ENCODE data around the gene ZNF445. TPM values are rescaled to one million over a fixed set of nuclear protein-coding genes. Genes with fewer than 3 reads are reported as not detected.
"Not testable (repeated sequence)": the region's sequence is repeated elsewhere in the genome, so short reads cannot be mapped to it uniquely, and the experiment has no call there.

Gene ZNF445
- total and polyA plus RNA-seq, 4 donors, result 4.1 to 26.4 (median 12.6) TPM

- DNase-seq; H3K4me3 ChIP-seq (ENCODE audit: low read length in 2 of 2); H3K27ac ChIP-seq (ENCODE audit: low read depth in 1 of 2, low read length in 2 of 2); H3K36me3 ChIP-seq (ENCODE audit: control insufficient read depth in 1 of 2, insufficient read depth in 2 of 2, low read length in 1 of 2); intact Hi-C loops (cut with DNase I); H3K27me3 ChIP-seq (ENCODE audit: control insufficient read depth in 1 of 2, insufficient read depth in 2 of 2, low read length in 1 of 2); H3K4me1 ChIP-seq (ENCODE audit: control insufficient read depth in 1 of 2, insufficient read depth in 2 of 2, low read length in 2 of 2); H3K9me3 ChIP-seq (ENCODE audit: control insufficient read depth, low read length); ATAC-seq (ENCODE audit: low FRiP score): not testable (repeated sequence)
- WGBS, 2 donors, result 98 to 99% methylated on average over 4 of the region's 4 CpGs
Observed at GRCh38 chr3:44460050-44460449, 17.4 kb downstream of the ZNF445 start.

DNA sequence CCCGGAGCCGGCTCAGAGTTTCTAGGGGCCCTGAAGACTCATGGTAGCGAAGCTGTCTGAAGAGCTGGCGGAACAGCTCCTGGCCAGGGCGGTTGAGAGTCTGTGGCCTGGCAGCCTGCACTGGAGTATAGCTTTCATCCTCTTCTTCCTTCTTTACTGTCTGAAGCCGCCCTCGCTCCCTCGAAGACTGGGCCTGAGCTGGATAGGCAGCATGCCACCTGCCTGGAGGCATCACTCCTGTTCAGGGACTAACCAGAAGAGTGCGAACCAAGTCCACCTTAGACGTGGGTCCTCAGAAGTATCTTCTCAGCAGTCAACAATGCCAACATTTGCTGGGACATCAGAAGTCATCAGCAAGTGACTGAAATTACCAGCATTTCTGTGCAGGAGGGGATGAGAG is 22.2 kb downstream of the ZNF445 start:
- Histone ChIP-seq H3K36me3 (ENCODE audit: control insufficient read depth in 1 of 2, insufficient read depth in 2 of 2, low read length in 1 of 2) (peaks cover 3 to 11% of the 10 kb centered on the region in 2 donors), H3K4me1 (ENCODE audit: control insufficient read depth in 1 of 2, insufficient read depth in 2 of 2, low read length in 2 of 2) (no peaks in the 10 kb centered on the region)

GRCh38 chr3:44454258-44454657 is 23.2 kb downstream of the ZNF445 start:
- no peak overlapping the region for H3K4me3 ChIP-seq (ENCODE audit: low read length in 2 of 2)
- no peaks in the 10 kb centered on the region for H3K9me3 ChIP-seq (ENCODE audit: control insufficient read depth, low read length)
- peaks cover 5 to 14% of the 10 kb centered on the region in 2 donors for H3K36me3 ChIP-seq (ENCODE audit: control insufficient read depth in 1 of 2, insufficient read depth in 2 of 2, low read length in 1 of 2)
- intact Hi-C loops (cut with DNase I), result no loop called here
- ATAC-seq (ENCODE audit: low FRiP score) (no peak), DNase-seq (no peak)
- no peaks in the 10 kb centered on the region for H3K27me3 ChIP-seq (ENCODE audit: control insufficient read depth in 1 of 2, insufficient read depth in 2 of 2, low read length in 1 of 2)
- no peaks in the 10 kb centered on the region for H3K4me1 ChIP-seq (ENCODE audit: control insufficient read depth in 1 of 2, insufficient read depth in 2 of 2, low read length in 2 of 2)
- H3K27ac ChIP-seq (ENCODE audit: low read depth in 1 of 2, low read length in 2 of 2), result no peak overlapping the region
- WGBS, 2 donors, result 90 to 97% methylated on average over 4 of the region's 4 CpGs

More for the DNA sequence above, 22.2 kb downstream of the ZNF445 start:
- Histone ChIP-seq H3K4me3 (ENCODE audit: low read length in 2 of 2) (no peak overlapping the region), H3K9me3 (ENCODE audit: control insufficient read depth, low read length) (no peaks in the 10 kb centered on the region), H3K27me3 (ENCODE audit: control insufficient read depth in 1 of 2, insufficient read depth in 2 of 2, low read length in 1 of 2) (no peaks in the 10 kb centered on the region), H3K27ac (ENCODE audit: low read depth in 1 of 2, low read length in 2 of 2) (no peak overlapping the region)
- intact Hi-C loops (cut with DNase I), result no loop called here
- ATAC-seq (ENCODE audit: low FRiP score), result no peak
- 94 to 97% methylated on average over 10 of the region's 10 CpGs for WGBS, 2 donors
- DNase-seq, result no peak

DNA sequence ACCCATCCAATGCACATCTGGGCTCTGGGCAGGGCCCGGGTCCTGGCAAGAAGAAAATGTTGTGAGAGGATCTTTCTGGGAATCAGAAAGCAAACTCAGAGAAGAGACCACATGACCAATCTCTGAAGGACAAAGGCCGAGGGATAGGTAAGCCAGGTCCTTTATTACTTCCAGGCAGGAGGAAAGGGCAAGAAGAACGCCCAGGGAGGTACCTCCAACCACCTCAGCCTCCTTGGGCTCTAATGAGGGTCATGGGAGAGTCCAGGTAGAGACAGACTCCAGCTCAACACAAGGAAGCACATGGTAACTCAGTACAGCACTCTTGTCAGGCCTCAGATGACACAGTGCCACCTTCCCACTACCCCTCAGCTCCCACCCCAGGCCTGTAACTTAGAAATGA is 26.0 kb downstream of the ZNF445 start:
- H3K4me3 ChIP-seq (ENCODE audit: low read length in 2 of 2), result no peak overlapping the region
- WGBS, 2 donors, result 91 to 92% methylated on average over 3 of the region's 3 CpGs
- H3K9me3 ChIP-seq (ENCODE audit: control insufficient read depth, low read length), result peaks cover 2% of the 10 kb centered on the region
- ATAC-seq (ENCODE audit: low FRiP score), result no peak
- peaks cover 21 to 24% of the 10 kb centered on the region in 2 donors for H3K36me3 ChIP-seq (ENCODE audit: control insufficient read depth in 1 of 2, insufficient read depth in 2 of 2, low read length in 1 of 2)
- no peaks in the 10 kb centered on the region for H3K27me3 ChIP-seq (ENCODE audit: control insufficient read depth in 1 of 2, insufficient read depth in 2 of 2, low read length in 1 of 2)
- intact Hi-C loops (cut with DNase I), result no loop called here
- no peak for DNase-seq
- H3K27ac ChIP-seq (ENCODE audit: low read depth in 1 of 2, low read length in 2 of 2), result no peak overlapping the region
- H3K4me1 ChIP-seq (ENCODE audit: control insufficient read depth in 1 of 2, insufficient read depth in 2 of 2, low read length in 2 of 2), result no peaks in the 10 kb centered on the region

DNA sequence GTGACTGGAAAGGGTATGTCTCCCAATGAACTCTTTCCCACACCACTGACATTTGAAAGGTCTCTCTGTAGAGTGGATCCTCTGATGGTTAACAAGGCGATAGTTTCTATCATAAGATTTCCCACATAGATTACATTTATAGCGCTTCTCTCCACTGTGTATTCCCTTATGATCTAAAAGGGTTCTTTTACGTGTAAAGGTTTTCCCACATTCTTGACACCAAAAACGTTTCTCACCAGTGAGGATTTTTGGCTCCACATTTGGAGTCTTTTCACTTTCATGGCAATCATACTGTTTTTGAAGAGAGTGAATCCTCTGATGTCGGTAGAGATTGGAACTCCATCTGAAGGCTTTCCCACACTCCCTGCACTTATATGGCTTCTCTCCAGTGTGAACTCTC is 30.5 kb downstream of the ZNF445 start:
- WGBS, 2 donors, result 92 to 94% methylated on average over 5 of the region's 5 CpGs
- intact Hi-C loops (cut with DNase I), result no loop called here
- H3K36me3 ChIP-seq (ENCODE audit: control insufficient read depth in 1 of 2, insufficient read depth in 2 of 2, low read length in 1 of 2), result peaks cover 18 to 19% of the 10 kb centered on the region in 2 donors

GRCh38 chr3:44445786-44446185 is 31.7 kb downstream of the ZNF445 start:
- H3K27me3 ChIP-seq (ENCODE audit: control insufficient read depth in 1 of 2, insufficient read depth in 2 of 2, low read length in 1 of 2), result no peaks in the 10 kb centered on the region
- H3K9me3 ChIP-seq (ENCODE audit: control insufficient read depth, low read length), result peaks cover 2% of the 10 kb centered on the region
- no peak for DNase-seq
- no peak overlapping the region for H3K4me3 ChIP-seq (ENCODE audit: low read length in 2 of 2)
- no peak overlapping the region for H3K27ac ChIP-seq (ENCODE audit: low read depth in 1 of 2, low read length in 2 of 2)
- H3K4me1 ChIP-seq (ENCODE audit: control insufficient read depth in 1 of 2, insufficient read depth in 2 of 2, low read length in 2 of 2), result no peaks in the 10 kb centered on the region
- peaks cover 17 to 18% of the 10 kb centered on the region in 2 donors for H3K36me3 ChIP-seq (ENCODE audit: control insufficient read depth in 1 of 2, insufficient read depth in 2 of 2, low read length in 1 of 2)
- intact Hi-C loops (cut with DNase I), result no loop called here
- 97 to 99% methylated on average over 5 of the region's 5 CpGs for WGBS, 2 donors
- ATAC-seq (ENCODE audit: low FRiP score), result no peak

More for the DNA sequence above, 30.5 kb downstream of the ZNF445 start:
- H3K27ac ChIP-seq (ENCODE audit: low read depth in 1 of 2, low read length in 2 of 2), result no peak overlapping the region
- H3K4me1 ChIP-seq (ENCODE audit: control insufficient read depth in 1 of 2, insufficient read depth in 2 of 2, low read length in 2 of 2), result no peaks in the 10 kb centered on the region
- H3K9me3 ChIP-seq (ENCODE audit: control insufficient read depth, low read length), result peaks cover 2% of the 10 kb centered on the region
- DNase-seq (no peak), ATAC-seq (ENCODE audit: low FRiP score) (no peak)
- H3K4me3 ChIP-seq (ENCODE audit: low read length in 2 of 2), result no peak overlapping the region
- no peaks in the 10 kb centered on the region for H3K27me3 ChIP-seq (ENCODE audit: control insufficient read depth in 1 of 2, insufficient read depth in 2 of 2, low read length in 1 of 2)

DNA sequence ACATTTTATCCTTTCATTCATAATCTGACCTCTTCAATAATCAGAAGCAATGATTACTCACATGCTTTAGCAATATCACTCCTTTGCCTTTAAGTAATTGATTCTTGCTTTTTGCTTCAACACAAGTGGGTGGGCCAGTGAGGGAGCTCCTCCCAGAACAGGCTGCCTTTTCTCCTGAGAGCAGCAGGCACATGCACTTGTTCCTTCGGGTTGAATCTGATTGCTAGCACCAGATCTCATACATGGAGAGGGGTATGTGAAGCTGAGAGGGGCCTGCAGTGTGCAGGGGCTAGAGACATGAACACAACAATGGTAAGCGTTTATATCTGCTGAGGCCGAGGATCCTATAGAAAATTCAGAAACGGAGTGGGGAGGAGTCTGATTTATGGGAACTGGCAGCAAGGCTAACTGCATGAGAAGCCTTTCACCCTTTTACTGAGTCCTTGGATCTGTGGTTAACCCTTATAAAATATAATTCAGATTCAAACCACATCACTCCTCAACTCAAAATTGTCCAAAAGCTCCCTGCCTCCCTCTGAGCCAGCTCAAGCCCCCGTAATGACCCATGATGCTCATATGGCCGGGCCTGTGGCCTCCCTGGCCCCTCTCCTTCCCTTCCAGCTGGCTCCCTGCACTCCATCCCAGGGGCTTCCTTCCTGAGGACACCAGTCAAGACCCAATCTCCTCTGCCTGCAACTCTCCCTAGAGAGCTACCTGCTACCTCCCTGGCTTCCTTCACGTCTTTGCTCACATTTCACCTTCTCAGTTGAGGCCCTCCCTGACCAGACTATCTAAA is 32.4 kb downstream of the ZNF445 start:
- 90 to 94% methylated on average over 7 of the region's 7 CpGs for WGBS, 2 donors
- DNase-seq (no peak), ATAC-seq (ENCODE audit: low FRiP score) (no peak)
- H3K4me1 ChIP-seq (ENCODE audit: control insufficient read depth in 1 of 2, insufficient read depth in 2 of 2, low read length in 2 of 2), result no peaks in the 10 kb centered on the region
- H3K27ac ChIP-seq (ENCODE audit: low read depth in 1 of 2, low read length in 2 of 2), result no peak overlapping the region
- peaks cover 17 to 18% of the 10 kb centered on the region in 2 donors for H3K36me3 ChIP-seq (ENCODE audit: control insufficient read depth in 1 of 2, insufficient read depth in 2 of 2, low read length in 1 of 2)
- no peak overlapping the region for H3K4me3 ChIP-seq (ENCODE audit: low read length in 2 of 2)
- intact Hi-C loops (cut with DNase I), result loop anchor here in 1 of 2 donors (5.0 kb wide), 1 partner anchor 108 kb away; the partner anchor contains the start of gene TCAIM
- H3K27me3 ChIP-seq (ENCODE audit: control insufficient read depth in 1 of 2, insufficient read depth in 2 of 2, low read length in 1 of 2), result no peaks in the 10 kb centered on the region
- H3K9me3 ChIP-seq (ENCODE audit: control insufficient read depth, low read length), result peaks cover 2% of the 10 kb centered on the region

- Histone ChIP-seq H3K36me3 (ENCODE audit: control insufficient read depth in 1 of 2, insufficient read depth in 2 of 2, low read length in 1 of 2) (peaks cover 15 to 18% of the 10 kb centered on the region in 2 donors), H3K27ac (ENCODE audit: low read depth in 1 of 2, low read length in 2 of 2) (no peak overlapping the region), H3K4me1 (ENCODE audit: control insufficient read depth in 1 of 2, insufficient read depth in 2 of 2, low read length in 2 of 2) (peaks cover 0 to 3% of the 10 kb centered on the region in 2 donors), H3K4me3 (ENCODE audit: low read length in 2 of 2) (no peak overlapping the region), H3K27me3 (ENCODE audit: control insufficient read depth in 1 of 2, insufficient read depth in 2 of 2, low read length in 1 of 2) (no peaks in the 10 kb centered on the region), H3K9me3 (ENCODE audit: control insufficient read depth, low read length) (peaks cover 2% of the 10 kb centered on the region)
- ATAC-seq (ENCODE audit: low FRiP score) (no peak), DNase-seq (no peak)
- 96 to 97% methylated on average over 2 of the region's 2 CpGs for WGBS, 2 donors
- intact Hi-C loops (cut with DNase I), result loop anchor here in 1 of 2 donors (5.0 kb wide), 1 partner anchor 107 kb away; the partner anchor contains the start of gene TCAIM
Observed at GRCh38 chr3:44444437-44444836, 33.0 kb downstream of the ZNF445 start.
